HG02973 (cell line): ENCODE data around the gene MPHOSPH9.

ENCODE experiments used
- ATAC-seq: cut with Tn5 transposase; IDR thresholded peaks from one replicate; pipeline ENCODE4 v1.9.1; 2021; ENCODE audit warnings: moderate library complexity; ENCODE audit not compliant: unreplicated experiment

MPHOSPH9 gene

DNA sequence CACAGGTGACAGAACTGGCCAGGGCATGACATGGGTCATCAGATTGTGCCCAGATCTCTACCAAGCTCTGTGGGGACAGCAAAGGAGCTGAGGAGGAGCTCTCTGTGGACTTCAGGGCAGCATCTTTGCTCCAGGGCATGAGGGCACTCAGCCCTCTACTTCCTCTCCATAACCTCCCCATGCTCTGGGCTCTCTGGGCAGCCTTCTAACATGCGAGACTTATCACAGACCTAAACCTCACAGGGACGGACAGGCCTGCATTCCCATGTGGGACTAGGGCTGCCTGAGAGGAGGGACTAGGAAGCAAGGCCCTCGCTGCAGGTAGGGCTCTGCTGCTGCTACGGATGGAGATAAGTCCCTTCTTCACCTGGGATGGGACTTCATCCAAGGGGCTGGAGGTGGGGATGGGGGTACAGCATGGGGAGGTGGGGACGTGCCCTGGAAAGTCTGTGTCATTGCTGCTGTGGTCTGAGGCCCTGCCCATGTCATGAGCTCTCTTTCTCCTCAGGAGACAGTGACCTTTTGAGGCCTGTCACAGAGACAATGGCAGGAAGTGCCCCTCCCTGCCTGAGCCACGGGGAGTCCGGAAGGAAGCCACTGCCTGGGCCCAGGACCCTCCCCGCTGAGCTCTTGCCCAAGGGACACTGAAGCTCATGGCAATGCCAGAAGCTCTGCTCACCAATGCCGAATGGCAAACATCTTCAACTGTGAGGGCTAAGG lies 126.1 kb downstream of the MPHOSPH9 start:
- ATAC-seq = no peak

DNA sequence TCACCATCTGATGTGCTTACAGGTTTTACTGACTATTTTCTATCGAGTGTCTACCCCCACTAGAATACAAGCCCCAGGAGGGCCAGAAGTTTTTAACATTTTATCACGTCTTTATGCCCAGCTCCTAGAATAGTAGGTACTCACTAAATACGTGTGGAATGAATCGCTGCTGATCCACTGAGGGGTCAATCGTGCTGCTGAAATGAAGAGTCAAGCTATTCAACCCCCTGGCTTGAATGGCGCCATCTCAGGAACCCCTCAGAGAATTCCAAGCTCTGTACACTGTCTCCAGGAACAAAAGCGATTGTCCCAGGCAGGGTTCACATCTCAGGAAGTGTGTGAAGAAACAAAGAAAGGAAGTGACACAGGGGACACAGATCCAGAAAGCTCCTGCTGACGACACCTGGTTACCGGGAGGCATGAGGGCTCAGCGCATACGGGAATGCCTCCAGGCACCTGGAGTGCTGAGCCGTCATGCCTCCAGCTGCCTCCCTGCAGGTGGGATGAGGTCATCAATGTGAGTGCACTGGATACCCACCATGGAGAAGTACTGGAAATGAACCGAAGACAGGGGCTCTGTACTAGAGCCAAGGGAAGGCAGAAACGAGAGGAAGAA lies 127.6 kb downstream of the MPHOSPH9 start:
- ATAC-seq = no peak

DNA sequence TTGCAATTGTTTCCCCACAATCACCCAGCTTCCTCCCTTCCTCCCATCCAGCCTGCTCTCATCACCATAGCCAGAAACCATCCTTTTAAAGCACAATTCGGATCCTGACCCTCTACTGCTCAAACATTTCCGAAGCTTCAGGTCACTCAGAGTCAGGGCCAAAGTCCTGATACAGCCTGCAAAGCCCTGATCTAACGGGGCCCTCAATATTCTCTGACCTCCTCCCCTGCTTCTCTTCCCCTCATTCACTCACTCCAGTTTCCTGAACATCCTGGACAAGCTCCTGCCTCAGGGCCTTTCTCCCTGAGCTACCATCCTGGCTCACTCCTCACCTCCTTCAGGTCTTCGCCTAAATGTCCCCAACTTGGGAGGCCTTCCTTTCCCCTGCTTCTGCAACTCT lies 128.1 kb downstream of the MPHOSPH9 start:
- ATAC-seq = no peak
